Smooth muscle cell (in vitro differentiated cells): Measurements from ENCODE around the gene FMO3. TPM values are rescaled to one million over a fixed set of nuclear protein-coding genes. Genes with fewer than 3 reads are reported as not detected.

Source experiments
- DNase-seq: peaks from one replicate; lab custom pipeline; 2025; ENCODE audit not compliant: unreplicated experiment; lab: John Stamatoyannopoulos, UW
- H2AFZ ChIP-seq: fragments of 200-600 bp; sonication (generic); 2 replicates; pipeline ENCODE4 v1.6.0; 2016; ENCODE audit warnings: antibody characterized with exemption, low read depth, mild to moderate bottlenecking
- H3F3A ChIP-seq: fragments of 200-600 bp; sonication (generic); 2 replicates; pipeline ENCODE4 v1.6.0; 2017; ENCODE audit warnings: antibody characterized with exemption, low read depth
- H3K27ac ChIP-seq: fragments of 200-600 bp; sonication (generic); 2 replicates; pipeline ENCODE4 v1.5.1; 2016; ENCODE audit warnings: low read depth, mild to moderate bottlenecking
- H3K27me3 ChIP-seq: fragments of 200-600 bp; sonication (generic); 2 replicates; pipeline ENCODE4 v1.6.1; 2016; ENCODE audit warnings: low read depth, mild to moderate bottlenecking
- H3K36me3 ChIP-seq: fragments of 200-600 bp; sonication (generic); 2 replicates; pipeline ENCODE4 v1.5.1; 2016; ENCODE audit warnings: low read depth
- H3K4me1 ChIP-seq: fragments of 200-600 bp; sonication (generic); 2 replicates; pipeline ENCODE4 v1.5.1; 2016; ENCODE audit warnings: low read depth
- H3K4me2 ChIP-seq: fragments of 200-600 bp; sonication (generic); 2 replicates; pipeline ENCODE4 v1.6.0; 2016; ENCODE audit warnings: mild to moderate bottlenecking
- H3K4me3 ChIP-seq: fragments of 200-600 bp; sonication (generic); 2 replicates; pipeline ENCODE4 v1.5.1; 2016; ENCODE audit warnings: mild to moderate bottlenecking
- H3K79me2 ChIP-seq: fragments of 200-600 bp; sonication (generic); 2 replicates; pipeline ENCODE4 v1.6.0; 2016; ENCODE audit warnings: low read depth, mild to moderate bottlenecking
- H3K9ac ChIP-seq: fragments of 200-600 bp; sonication (generic); 2 replicates; pipeline ENCODE4 v1.6.0; 2016; ENCODE audit warnings: low read depth
- H3K9me3 ChIP-seq: fragments of 200-600 bp; sonication (generic); replicated peaks from 2 replicates; pipeline ENCODE4 v1.5.1; 2016; ENCODE audit warnings: low read depth
- H4K20me1 ChIP-seq: fragments of 200-600 bp; sonication (generic); 2 replicates; pipeline ENCODE4 v1.6.0; 2016; ENCODE audit warnings: low read depth
- CTCF ChIP-seq: fragments of 200-600 bp; sonication (generic); IDR thresholded peaks from 2 replicates; pipeline ENCODE4 v1.5.1; 2017; ENCODE audit warnings: borderline replicate concordance, mild to moderate bottlenecking, antibody characterized with exemption; ENCODE audit not compliant: insufficient read depth, poor library complexity, severe bottlenecking
- WGBS: methylation state at CpG from one replicate; pipeline ENCODE4 v1.1.7; 2016; ENCODE audit warnings: low lambda C conversion rate; 5-methylcytosine and 5-hydroxymethylcytosine counted together
- polyA plus RNA-seq: library from polyadenylated mRNA; unstranded; fragments of >200 nt; fragmentation: Nextera tagmentation; extraction: Ambion mirVana; gene quantifications from 2 replicates; pipeline ENCODE4 v1.2.1, GENCODE V29; 2016
- total RNA-seq: library from RNA; depleted of rRNA; stranded (reverse); fragments of >200 nt; gene quantifications from 2 replicates; pipeline ENCODE4 v1.2.3, GENCODE V29; 2014

Gene FMO3
- total and polyA plus RNA-seq, 2 experiments from 2014 or later = not detected

GRCh38 chr1:171113382-171113781, 22.7 kb downstream of the FMO3 start:
- Histone ChIP-seq H3K27ac (no peak overlapping the region), H3F3A (no peaks in the 10 kb centered on the region), H3K79me2 (no peaks in the 10 kb centered on the region), H4K20me1 (no peaks in the 10 kb centered on the region), H3K9ac (no peak overlapping the region), H3K36me3 (no peaks in the 10 kb centered on the region), H3K27me3 (no peaks in the 10 kb centered on the region), H2AFZ (no peak overlapping the region), H3K4me2 (no peak overlapping the region), H3K9me3 (no peaks in the 10 kb centered on the region), H3K4me1 (no peaks in the 10 kb centered on the region), H3K4me3 (no peak overlapping the region)
- no peak for DNase-seq
- WGBS = 91% methylated on average over 3 of the region's 3 CpGs
- TF ChIP-seq CTCF = no peak

- no peak overlapping the region for H3K4me2 ChIP-seq
- TF ChIP-seq CTCF = no peak
- H3F3A ChIP-seq = no peaks in the 10 kb centered on the region
- no peak overlapping the region for H2AFZ ChIP-seq
- no peak overlapping the region for H3K9ac ChIP-seq
- H3K4me3 ChIP-seq = no peak overlapping the region
- H3K36me3 ChIP-seq = no peaks in the 10 kb centered on the region
- WGBS = 91% methylated on average over 2 of the region's 2 CpGs
- DNase-seq = no peak
- no peaks in the 10 kb centered on the region for H4K20me1 ChIP-seq
- H3K27me3 ChIP-seq = no peaks in the 10 kb centered on the region
- H3K27ac ChIP-seq = no peak overlapping the region
- no peaks in the 10 kb centered on the region for H3K4me1 ChIP-seq
- H3K79me2 ChIP-seq = no peaks in the 10 kb centered on the region
- no peaks in the 10 kb centered on the region for H3K9me3 ChIP-seq
Measured at GRCh38 chr1:171115280-171115897, 24.7 kb downstream of the FMO3 start.

GRCh38 chr1:171116676-171117075, 26.0 kb downstream of the FMO3 start:
- no peak for DNase-seq
- Histone ChIP-seq H3K4me3 (no peak overlapping the region), H3K27ac (no peak overlapping the region), H3K36me3 (no peaks in the 10 kb centered on the region), H3K9ac (no peak overlapping the region), H2AFZ (no peak overlapping the region), H3K4me2 (no peak overlapping the region), H3K9me3 (no peaks in the 10 kb centered on the region), H3K79me2 (no peaks in the 10 kb centered on the region), H3K27me3 (no peaks in the 10 kb centered on the region), H3F3A (no peaks in the 10 kb centered on the region), H4K20me1 (no peaks in the 10 kb centered on the region), H3K4me1 (no peaks in the 10 kb centered on the region)
- 96% methylated on average over 1 of the region's 1 CpG for WGBS
- no peak for TF ChIP-seq CTCF

GRCh38 chr1:171117085-171117484, 26.4 kb downstream of the FMO3 start:
- WGBS = 91% methylated on average over 6 of the region's 6 CpGs
- Histone ChIP-seq H3K27ac (no peak overlapping the region), H3K4me2 (no peak overlapping the region), H2AFZ (no peak overlapping the region), H3K4me1 (no peaks in the 10 kb centered on the region), H3K9ac (no peak overlapping the region), H3K9me3 (no peaks in the 10 kb centered on the region), H3K27me3 (no peaks in the 10 kb centered on the region), H3K36me3 (no peaks in the 10 kb centered on the region), H3K4me3 (no peak overlapping the region), H3K79me2 (no peaks in the 10 kb centered on the region), H4K20me1 (no peaks in the 10 kb centered on the region), H3F3A (no peaks in the 10 kb centered on the region)
- DNase-seq = no peak
- no peak for TF ChIP-seq CTCF
